ENCODE data around the gene ZCCHC3. TPM values are rescaled to one million over a fixed set of nuclear protein-coding genes. Genes with fewer than 3 reads are reported as not detected.

The ZCCHC3 gene
- total RNA-seq, 1 donor from 2014 or later: 22.4 TPM

DNA sequence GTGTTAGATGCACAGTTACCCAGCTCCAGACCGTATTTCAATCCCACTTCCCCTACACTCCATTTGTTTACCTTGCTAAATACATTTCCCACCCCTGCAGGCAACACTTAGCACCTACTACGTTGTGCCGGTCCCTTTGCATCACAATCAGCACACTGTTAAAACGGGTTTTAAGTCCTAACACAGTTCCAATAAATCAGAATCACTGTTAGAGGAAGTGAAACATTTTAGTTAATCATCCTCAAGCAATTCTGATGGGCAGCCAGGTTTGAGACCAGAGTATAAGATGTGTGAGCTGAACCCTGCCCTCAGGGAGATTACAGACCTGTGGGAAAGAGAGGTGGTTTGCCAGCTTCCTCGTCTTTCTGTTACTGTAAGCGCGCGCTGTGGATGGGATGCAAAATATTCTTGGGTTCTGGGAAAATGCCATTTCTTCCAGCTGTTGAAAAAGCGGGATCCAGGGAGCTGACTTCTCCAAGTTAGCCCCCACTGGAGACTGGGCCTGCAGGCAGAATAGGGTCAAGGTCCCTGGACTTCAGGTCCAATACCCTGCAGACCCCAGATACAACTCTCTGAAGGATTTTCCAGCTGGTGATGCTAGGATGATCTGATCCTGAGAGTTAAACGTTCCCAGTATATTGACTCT lies 3.1 kb downstream of the ZCCHC3 start:
- H3K9me3 Mint-ChIP-seq (ENCODE audit: unreplicated experiment): no peaks in the 10 kb centered on the region
- peak overlapping the region; percentile 65 for H3K4me3 Mint-ChIP-seq (ENCODE audit: unreplicated experiment)
- TF ChIP-seq, protein P1, sequence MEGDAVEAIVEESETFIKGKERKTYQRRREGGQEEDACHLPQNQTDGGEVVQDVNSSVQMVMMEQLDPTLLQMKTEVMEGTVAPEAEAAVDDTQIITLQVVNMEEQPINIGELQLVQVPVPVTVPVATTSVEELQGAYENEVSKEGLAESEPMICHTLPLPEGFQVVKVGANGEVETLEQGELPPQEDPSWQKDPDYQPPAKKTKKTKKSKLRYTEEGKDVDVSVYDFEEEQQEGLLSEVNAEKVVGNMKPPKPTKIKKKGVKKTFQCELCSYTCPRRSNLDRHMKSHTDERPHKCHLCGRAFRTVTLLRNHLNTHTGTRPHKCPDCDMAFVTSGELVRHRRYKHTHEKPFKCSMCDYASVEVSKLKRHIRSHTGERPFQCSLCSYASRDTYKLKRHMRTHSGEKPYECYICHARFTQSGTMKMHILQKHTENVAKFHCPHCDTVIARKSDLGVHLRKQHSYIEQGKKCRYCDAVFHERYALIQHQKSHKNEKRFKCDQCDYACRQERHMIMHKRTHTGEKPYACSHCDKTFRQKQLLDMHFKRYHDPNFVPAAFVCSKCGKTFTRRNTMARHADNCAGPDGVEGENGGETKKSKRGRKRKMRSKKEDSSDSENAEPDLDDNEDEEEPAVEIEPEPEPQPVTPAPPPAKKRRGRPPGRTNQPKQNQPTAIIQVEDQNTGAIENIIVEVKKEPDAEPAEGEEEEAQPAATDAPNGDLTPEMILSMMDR (IDR thresholded peaks at IDR 0.05): no peak
- no peak for DNase-seq (ENCODE audit: extremely low spot score, unreplicated experiment)
- H3K36me3 Mint-ChIP-seq (ENCODE audit: unreplicated experiment): peaks cover 2% of the 10 kb centered on the region
- peak overlapping the region; percentile 89 for H3K27ac Mint-ChIP-seq (ENCODE audit: unreplicated experiment)
- H3K4me1 Mint-ChIP-seq (ENCODE audit: unreplicated experiment): peaks cover 46% of the 10 kb centered on the region
- no peaks in the 10 kb centered on the region for H3K27me3 Mint-ChIP-seq (ENCODE audit: unreplicated experiment)

DNA sequence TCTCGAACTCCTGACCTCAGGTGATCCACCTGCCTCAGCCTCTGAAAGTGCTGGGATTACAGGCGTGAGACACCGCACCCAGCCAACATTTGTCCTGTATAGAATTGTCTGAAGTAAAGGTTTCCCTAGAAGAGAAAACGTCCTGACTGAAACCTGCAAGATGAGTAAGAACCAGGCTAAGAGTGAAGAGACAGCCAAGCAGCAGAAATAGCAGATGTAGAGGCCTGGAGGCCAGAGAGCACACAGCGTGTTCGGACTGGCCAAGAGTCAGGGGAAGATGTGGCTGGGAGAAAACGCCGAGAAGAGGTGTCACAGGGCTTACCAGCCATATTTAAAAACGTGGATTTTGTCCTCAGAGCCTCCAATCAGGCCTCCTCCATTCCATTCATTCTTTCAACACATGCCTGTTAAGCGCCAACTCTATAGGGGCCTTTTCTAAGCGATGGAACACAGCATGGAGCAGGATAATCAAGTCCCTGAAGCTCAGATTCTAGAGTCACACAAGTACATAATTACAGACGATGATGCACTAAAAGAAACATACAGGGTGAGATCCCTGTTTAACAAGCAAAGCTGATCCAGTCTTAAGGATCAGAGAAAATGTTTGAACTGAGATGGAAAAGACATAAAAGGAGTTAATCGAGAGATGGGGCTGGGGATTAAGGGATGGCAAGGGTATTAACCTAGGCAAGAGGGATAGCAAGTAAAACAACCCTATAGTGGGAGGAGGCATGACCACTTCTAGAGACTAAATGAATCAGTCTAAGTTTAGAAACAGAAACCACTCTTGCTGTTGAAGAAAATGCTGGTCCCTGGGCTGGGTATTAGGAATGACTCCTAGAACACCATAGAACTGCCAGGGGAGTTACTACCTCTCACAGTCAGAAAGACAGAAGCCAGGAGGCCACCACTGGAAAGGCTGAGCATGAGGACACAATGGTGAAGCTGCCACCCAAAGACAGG lies 4.8 kb downstream of the ZCCHC3 start:
- TF ChIP-seq, protein P1 (IDR thresholded peaks at IDR 0.05): no peak
- Mint-ChIP-seq H3K27ac (ENCODE audit: unreplicated experiment) (peak overlapping the region; percentile 43), H3K27me3 (ENCODE audit: unreplicated experiment) (no peaks in the 10 kb centered on the region), H3K36me3 (ENCODE audit: unreplicated experiment) (peaks cover 2% of the 10 kb centered on the region), H3K4me3 (ENCODE audit: unreplicated experiment) (no peak overlapping the region), H3K4me1 (ENCODE audit: unreplicated experiment) (peaks cover 35% of the 10 kb centered on the region), H3K9me3 (ENCODE audit: unreplicated experiment) (no peaks in the 10 kb centered on the region)
- no peak for DNase-seq (ENCODE audit: extremely low spot score, unreplicated experiment)

DNA sequence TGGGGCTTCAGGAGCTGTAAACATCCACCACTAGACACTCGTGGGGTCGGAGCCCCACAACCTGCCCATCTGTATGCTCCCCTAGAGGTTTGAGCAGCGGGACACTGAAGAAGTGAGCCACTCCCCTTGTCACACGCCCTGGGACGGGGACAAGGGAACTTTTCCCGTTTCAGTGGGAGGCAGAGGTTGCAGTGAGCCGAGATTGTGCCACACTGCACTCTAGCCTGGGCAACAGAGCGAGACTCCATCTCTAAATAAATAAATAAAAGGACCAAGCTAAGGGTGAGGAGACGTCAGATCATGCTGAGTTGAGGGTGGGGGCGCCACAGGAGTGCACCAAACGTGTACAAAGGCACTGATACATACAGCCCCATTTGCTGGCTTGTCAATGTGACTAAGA lies 8.4 kb downstream of the ZCCHC3 start:
- TF ChIP-seq, protein P1 (IDR thresholded peaks at IDR 0.05): no peak
- DNase-seq (ENCODE audit: extremely low spot score, unreplicated experiment): no peak
- Mint-ChIP-seq H3K36me3 (ENCODE audit: unreplicated experiment) (peaks cover 2% of the 10 kb centered on the region), H3K27ac (ENCODE audit: unreplicated experiment) (no peak overlapping the region), H3K27me3 (ENCODE audit: unreplicated experiment) (no peaks in the 10 kb centered on the region), H3K4me3 (ENCODE audit: unreplicated experiment) (no peak overlapping the region), H3K4me1 (ENCODE audit: unreplicated experiment) (peaks cover 41% of the 10 kb centered on the region), H3K9me3 (ENCODE audit: unreplicated experiment) (no peaks in the 10 kb centered on the region)

DNA sequence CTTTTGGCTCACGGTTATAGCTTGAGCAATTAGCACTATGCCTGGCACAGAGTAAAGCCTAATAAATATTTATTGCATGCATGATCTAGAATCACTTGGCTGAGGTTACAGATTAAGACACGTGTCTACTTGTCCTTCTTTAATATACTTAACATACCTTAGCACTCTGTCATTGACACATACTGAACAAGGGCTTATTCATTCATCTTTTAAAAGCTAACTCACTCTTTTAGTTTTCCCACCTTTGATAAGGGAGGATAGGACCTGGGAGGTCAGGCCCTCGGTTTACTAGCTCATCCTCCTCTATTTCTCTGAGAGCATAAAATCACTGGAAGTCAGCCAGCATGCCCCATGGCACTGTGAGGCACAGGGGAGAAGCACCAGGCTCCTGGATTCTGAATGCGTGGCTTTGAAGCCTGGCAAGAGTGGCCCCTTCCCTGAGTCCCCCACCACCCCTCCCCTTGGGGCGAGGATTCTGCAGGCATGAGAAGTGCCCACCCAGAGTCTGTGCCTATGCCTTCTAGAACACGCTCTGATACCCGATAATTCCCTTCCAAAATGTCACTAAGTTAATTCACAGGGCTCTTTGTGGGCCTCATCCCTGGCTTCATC lies 11.2 kb downstream of the ZCCHC3 start:
- Mint-ChIP-seq H3K4me1 (ENCODE audit: unreplicated experiment) (peaks cover 34% of the 10 kb centered on the region), H3K9me3 (ENCODE audit: unreplicated experiment) (no peaks in the 10 kb centered on the region), H3K4me3 (ENCODE audit: unreplicated experiment) (no peak overlapping the region), H3K27me3 (ENCODE audit: unreplicated experiment) (no peaks in the 10 kb centered on the region), H3K27ac (ENCODE audit: unreplicated experiment) (peak overlapping the region; percentile 97), H3K36me3 (ENCODE audit: unreplicated experiment) (no peaks in the 10 kb centered on the region)
- TF ChIP-seq, protein P1 (IDR thresholded peaks at IDR 0.05): no peak
- no peak for DNase-seq (ENCODE audit: extremely low spot score, unreplicated experiment)

Measured in osteocyte (in vitro differentiated cells).